HepG2 (cell line): ENCODE measurements around the gene IGLON5. TPM values are rescaled to one million over a fixed set of nuclear protein-coding genes. Genes with fewer than 3 reads are reported as not detected.

Experiments used
- AHR ChIP-seq: IDR thresholded peaks from 2 replicates; pipeline ENCODE4 v1.6.1; 2018; ENCODE audit warnings: missing genetic modification reagents, missing compliant biosample characterization
- ATF5 ChIP-seq: sonication (generic); formaldehyde crosslinking; IDR thresholded peaks from 2 replicates; pipeline ENCODE4 v1.4.0; 2020; ENCODE audit warnings: mild to moderate bottlenecking, low read depth, missing genetic modification reagents
- BORCS8-MEF2B ChIP-seq: sonication (generic); formaldehyde crosslinking; IDR thresholded peaks from 2 replicates; pipeline ENCODE4 v1.8.0; 2022; ENCODE audit warnings: mild to moderate bottlenecking, missing genetic modification reagents
- GATAD1 ChIP-seq: IDR thresholded peaks from 2 replicates; pipeline ENCODE4 v1.6.1; 2016; ENCODE audit warnings: missing genetic modification reagents, missing compliant biosample characterization
- HMGXB3 ChIP-seq: sonication (generic); formaldehyde crosslinking; IDR thresholded peaks from 2 replicates; pipeline ENCODE4 v1.4.0; 2020; ENCODE audit warnings: missing genetic modification reagents, borderline replicate concordance
- KDM5B ChIP-seq: sonication (generic); formaldehyde crosslinking; IDR thresholded peaks from 2 replicates; pipeline ENCODE4 v1.4.0; 2020; ENCODE audit warnings: missing genetic modification reagents, mild to moderate bottlenecking, borderline replicate concordance
- MLLT10 ChIP-seq: sonication (generic); formaldehyde crosslinking; IDR thresholded peaks from 2 replicates; pipeline ENCODE4 v1.4.0; 2020; ENCODE audit warnings: missing genetic modification reagents
- NCOA2 ChIP-seq: sonication (generic); formaldehyde crosslinking; IDR thresholded peaks from 2 replicates; pipeline ENCODE4 v1.8.0; 2022; ENCODE audit warnings: inconsistent platforms
- NONO ChIP-seq, 2 experiments: fragments of 450-650 bp in 1 of 2; sonication (generic) in 1 of 2; formaldehyde crosslinking in 1 of 2; IDR thresholded peaks in 1 of 2; conservative IDR thresholded peaks in 1 of 2; 2 replicates each; pipeline versions ENCODE4 v1.6.1 to v1.8.0; 2017 to 2022; ENCODE audit warnings: mild to moderate bottlenecking in 1 of 2, missing genetic modification reagents in 1 of 2, moderate library complexity in 1 of 2
- PAX8 ChIP-seq: sonication (generic); formaldehyde crosslinking; IDR thresholded peaks from 2 replicates; pipeline ENCODE4 v1.8.0; 2022; ENCODE audit warnings: mild to moderate bottlenecking, missing genetic modification reagents, borderline replicate concordance
- PHF21A ChIP-seq: sonication (generic); formaldehyde crosslinking; IDR thresholded peaks from 2 replicates; pipeline ENCODE4 v1.5.0; 2020; ENCODE audit warnings: mild to moderate bottlenecking, missing genetic modification reagents
- PRMT3 ChIP-seq: sonication (generic); formaldehyde crosslinking; IDR thresholded peaks from 2 replicates; pipeline ENCODE4 v1.8.1; 2022; ENCODE audit warnings: low read depth, mild to moderate bottlenecking, moderate library complexity, missing genetic modification reagents, borderline replicate concordance
- RBFOX2 ChIP-seq: fragments of 200-400 bp; formaldehyde crosslinking; IDR thresholded peaks from 2 replicates; pipeline ENCODE4 v1.6.1; 2017; ENCODE audit warnings: low read depth, mild to moderate bottlenecking, low read length
- REST ChIP-seq, 2 experiments: IDR thresholded peaks; 2 replicates each; pipeline ENCODE4 v1.6.1; 2011 to 2012; ENCODE audit warnings: low read length in 2 of 2, borderline replicate concordance in 1 of 2, low read depth in 1 of 2, mild to moderate bottlenecking in 1 of 2, moderate library complexity in 1 of 2
- SRY ChIP-seq: sonication (generic); formaldehyde crosslinking; IDR thresholded peaks from 2 replicates; pipeline ENCODE4 v1.8.0; 2022; ENCODE audit warnings: mild to moderate bottlenecking, missing genetic modification reagents
- XRCC5 ChIP-seq: fragments of 200-400 bp; formaldehyde crosslinking; optimal IDR thresholded peaks from 2 replicates; pipeline ENCODE3; 2017; ENCODE audit warnings: mild to moderate bottlenecking, low read length
- ZBTB38 ChIP-seq: sonication (generic); formaldehyde crosslinking; IDR thresholded peaks from 2 replicates; pipeline ENCODE4 v1.5.1; 2020; ENCODE audit warnings: mild to moderate bottlenecking, missing genetic modification reagents
- ZMYM4 ChIP-seq: sonication (generic); formaldehyde crosslinking; IDR thresholded peaks from 2 replicates; pipeline ENCODE4 v1.8.1; 2023; ENCODE audit warnings: mild to moderate bottlenecking, missing genetic modification reagents
- ZNF841 ChIP-seq: sonication (generic); formaldehyde crosslinking; IDR thresholded peaks from 2 replicates; pipeline ENCODE4 v1.8.1; 2023; ENCODE audit warnings: missing genetic modification reagents, borderline replicate concordance
- ZNF879 ChIP-seq: sonication (generic); formaldehyde crosslinking; IDR thresholded peaks from 2 replicates; pipeline ENCODE4 v1.8.1; 2023; ENCODE audit warnings: missing genetic modification reagents
- polyA plus RNA-seq, 8 experiments: library from polyadenylated mRNA; depleted of rRNA in 3 of 8; stranded (reverse) in 7 of 8; unstranded in 1 of 8; fragments of >200 nt; fragmentation: Illumina TruSeq in 4 of 8; extraction: Trizol in 4 of 8; gene quantifications; 2 replicates each; pipeline versions ENCODE4 v1.2.1 to v1.2.3, GENCODE V29; 2011 to 2016; ENCODE audit warnings: low read depth in 4 of 8, missing spikeins in 1 of 8, mixed read lengths in 1 of 8; ENCODE audit not compliant: insufficient read depth in 1 of 8
- total RNA-seq, 5 experiments: library from RNA; depleted of rRNA; stranded (reverse); fragments of >200 nt; fragmentation: Illumina TruSeq; extraction: Trizol; gene quantifications; 2 replicates each; pipeline ENCODE4 v1.2.3, GENCODE V29; 2016; ENCODE audit warnings: low read depth in 1 of 5

The IGLON5 gene
- total and polyA plus RNA-seq, 2 of the 13 experiments (the other 11 are each of a cell fraction or from before 2014, with no cell fraction given) = 0.04 to 5.7 TPM

- TF ChIP-seq NONO (IDR thresholded peaks at IDR 0.05) (no peak), NONO (CRISPR knock-in tag; conservative IDR thresholded peaks at IDR 0.05) (peak; percentile 83), ATF5 (CRISPR knock-in tag) (no peak), XRCC5 (peak; percentile 78), BORCS8-MEF2B (CRISPR knock-in tag) (peak; percentile 69; the same call in 1 of the 2 replicates), RBFOX2 (peak; percentile 99), PAX8 (CRISPR knock-in tag) (no peak), GATAD1 (CRISPR knock-in tag) (peak; percentile 43; the same call in 1 of the 2 replicates), ZNF841 (CRISPR knock-in tag) (0 out of 2 replicates have a peak, but pooled peaks have one; percentile 25), PRMT3 (CRISPR knock-in tag) (no peak), KDM5B (CRISPR knock-in tag) (peak; percentile 88), ZNF879 (CRISPR knock-in tag) (no peak), SRY (CRISPR knock-in tag) (peak; percentile 64; the same call in 1 of the 2 replicates), ZBTB38 (CRISPR knock-in tag) (0 out of 2 replicates have a peak, but pooled peaks have one; percentile 4), PHF21A (CRISPR knock-in tag) (peak; percentile 77), HMGXB3 (no peak), REST (IDR thresholded peaks at IDR 0.05; ENCODE audit: borderline replicate concordance in 1 of 2, low read depth in 1 of 2, low read length in 2 of 2) (no peak), NCOA2 (CRISPR knock-in tag) (no peak), MLLT10 (CRISPR knock-in tag) (no peak), AHR (CRISPR knock-in tag) (0 out of 2 replicates have a peak, but pooled peaks have one; percentile 9), ZMYM4 (CRISPR knock-in tag) (peak; percentile 51; the same call in 1 of the 2 replicates)
Measured at GRCh38 chr19:51367565-51368365, 56.3 kb downstream of the IGLON5 start (continued).
